Measurements from ENCODE around the gene FAM81A.
"Not testable (repeated sequence)": the region's sequence is repeated elsewhere in the genome, so short reads cannot be mapped to it uniquely, and the experiment has no call there.

Gene FAM81A

GRCh38 chr15:59437817-59438624 lies at the start of gene FAM81A:
FAM81A (plus strand) TSS chr15:59438186; CDS start chr15:59458627, 20,441 bp downstream.
- no peak for DNase-seq (ENCODE audit: low read depth in 1 of 2, low spot score in 1 of 2)

- no peak for DNase-seq (ENCODE audit: low read depth in 1 of 2, low spot score in 1 of 2)
Observed at GRCh38 chr15:59388670-59389069, 49.3 kb upstream of the FAM81A start.

GRCh38 chr15:59392299-59392698 lies 45.7 kb upstream of the FAM81A start:
- no peak for DNase-seq (ENCODE audit: low read depth in 1 of 2, low spot score in 1 of 2)

- DNase-seq (ENCODE audit: low read depth in 1 of 2, low spot score in 1 of 2), result no peak
Observed at GRCh38 chr15:59394166-59394661, 43.8 kb upstream of the FAM81A start.

GRCh38 chr15:59396211-59396610 lies 41.8 kb upstream of the FAM81A start:
- DNase-seq (ENCODE audit: low read depth in 1 of 2, low spot score in 1 of 2), result no peak

- no peak for DNase-seq (ENCODE audit: low read depth in 1 of 2, low spot score in 1 of 2)
Observed at GRCh38 chr15:59396679-59397078, 41.3 kb upstream of the FAM81A start.

GRCh38 chr15:59398220-59398619 lies 39.8 kb upstream of the FAM81A start:
- DNase-seq (ENCODE audit: low read depth in 1 of 2, low spot score in 1 of 2), result no peak

- no peak for DNase-seq (ENCODE audit: low read depth in 1 of 2, low spot score in 1 of 2)
Observed at GRCh38 chr15:59399465-59400102, 38.4 kb upstream of the FAM81A start.

- no peak for DNase-seq (ENCODE audit: low read depth in 1 of 2, low spot score in 1 of 2)
Observed at GRCh38 chr15:59400103-59400813, 37.7 kb upstream of the FAM81A start.

- DNase-seq (ENCODE audit: low read depth in 1 of 2, low spot score in 1 of 2), result not testable (repeated sequence)
Observed at GRCh38 chr15:59401051-59401823, 36.7 kb upstream of the FAM81A start.

- DNase-seq (ENCODE audit: low read depth in 1 of 2, low spot score in 1 of 2), result no peak
Observed at GRCh38 chr15:59401824-59402569, 36.0 kb upstream of the FAM81A start.

- DNase-seq (ENCODE audit: low read depth in 1 of 2, low spot score in 1 of 2), result no peak
Observed at GRCh38 chr15:59405079-59405478, 32.9 kb upstream of the FAM81A start.

- DNase-seq (ENCODE audit: low read depth in 1 of 2, low spot score in 1 of 2), result no peak
Observed at GRCh38 chr15:59406446-59406845, 31.5 kb upstream of the FAM81A start.

- DNase-seq (ENCODE audit: low read depth in 1 of 2, low spot score in 1 of 2), result no peak
Observed at GRCh38 chr15:59407946-59408345, 30.0 kb upstream of the FAM81A start.

GRCh38 chr15:59410391-59410896 lies 27.5 kb upstream of the FAM81A start:
- no peak for DNase-seq (ENCODE audit: low read depth in 1 of 2, low spot score in 1 of 2)

GRCh38 chr15:59413577-59413976 lies 24.4 kb upstream of the FAM81A start:
- DNase-seq (ENCODE audit: low read depth in 1 of 2, low spot score in 1 of 2), result no peak

- DNase-seq (ENCODE audit: low read depth in 1 of 2, low spot score in 1 of 2), result no peak
Observed at GRCh38 chr15:59416816-59417215, 21.2 kb upstream of the FAM81A start.

- no peak for DNase-seq (ENCODE audit: low read depth in 1 of 2, low spot score in 1 of 2)
Observed at GRCh38 chr15:59419170-59419569, 18.8 kb upstream of the FAM81A start.

- DNase-seq (ENCODE audit: low read depth in 1 of 2, low spot score in 1 of 2), result no peak
Observed at GRCh38 chr15:59420108-59420507, 17.9 kb upstream of the FAM81A start.

- no peak for DNase-seq (ENCODE audit: low read depth in 1 of 2, low spot score in 1 of 2)
Observed at GRCh38 chr15:59420986-59421618, 16.9 kb upstream of the FAM81A start.

All from activated CD4-positive, alpha-beta T cell treated with anti-CD3 and anti-CD28 coated beads, Interleukin-2, amount 50 U/mL, for 24 hours (primary cell).